HepG2 (cell line): ENCODE results near the gene CDKN2A. TPM values are rescaled to one million over a fixed set of nuclear protein-coding genes. Genes with fewer than 3 reads are reported as not detected.

Experiments
- ARID2 ChIP-seq: sonication (generic); formaldehyde crosslinking; IDR thresholded peaks from 2 replicates; pipeline ENCODE4 v1.8.1; 2022; ENCODE audit warnings: mild to moderate bottlenecking, missing genetic modification reagents, borderline replicate concordance
- CBX2 ChIP-seq, 2 experiments: fragments of 200-600 bp in 1 of 2; sonication (generic); formaldehyde crosslinking in 1 of 2; IDR thresholded peaks; 2 replicates each; pipeline versions ENCODE4 v1.7.0 to v1.8.1; 2018 to 2022; ENCODE audit warnings: low read depth in 2 of 2, low read length in 1 of 2, mild to moderate bottlenecking in 1 of 2, missing genetic modification reagents in 1 of 2
- ELF3 ChIP-seq: IDR thresholded peaks from 2 replicates; pipeline ENCODE4 v1.6.1; 2016; ENCODE audit warnings: missing genetic modification reagents, missing compliant biosample characterization
- HMGA1 ChIP-seq: sonication (generic); formaldehyde crosslinking; conservative IDR thresholded peaks from 2 replicates; pipeline ENCODE4 v1.4.0; 2020; ENCODE audit warnings: missing genetic modification reagents
- IRF1 ChIP-seq: sonication (generic); formaldehyde crosslinking; IDR thresholded peaks from 2 replicates; pipeline ENCODE4 v1.4.0; 2020; ENCODE audit warnings: low read depth, mild to moderate bottlenecking, missing genetic modification reagents
- LCORL ChIP-seq, 2 experiments: fragments of 450-650 bp in 1 of 2; sonication (generic) in 1 of 2; formaldehyde crosslinking in 1 of 2; IDR thresholded peaks; 2 replicates each; pipeline versions ENCODE4 v1.5.0 to v1.6.1; 2017 to 2020; ENCODE audit warnings: antibody characterized with exemption in 1 of 2, missing genetic modification reagents in 1 of 2
- MAX ChIP-seq: IDR thresholded peaks from 2 replicates; pipeline ENCODE4 v1.6.1; 2012; ENCODE audit warnings: inconsistent platforms
- MXD4 ChIP-seq: IDR thresholded peaks from 2 replicates; pipeline ENCODE4 v1.6.1; 2016; ENCODE audit warnings: mild to moderate bottlenecking, missing biosample characterization, missing genetic modification reagents
- NFIB ChIP-seq: sonication (generic); formaldehyde crosslinking; IDR thresholded peaks from 2 replicates; pipeline ENCODE4 v1.9.0; 2021; ENCODE audit warnings: missing genetic modification reagents, mild to moderate bottlenecking, borderline replicate concordance
- RFXAP ChIP-seq: sonication (generic); formaldehyde crosslinking; IDR thresholded peaks from 2 replicates; pipeline ENCODE4 v1.4.0; 2020; ENCODE audit warnings: missing genetic modification reagents, borderline replicate concordance
- SIN3B ChIP-seq: fragments of 150-350 bp; IDR thresholded peaks from 2 replicates; pipeline ENCODE4 v1.6.1; 2014; ENCODE audit warnings: low read length
- SNAPC2 ChIP-seq: sonication (generic); formaldehyde crosslinking; IDR thresholded peaks from 2 replicates; pipeline ENCODE4 v1.8.1; 2022; ENCODE audit warnings: mild to moderate bottlenecking, missing genetic modification reagents
- U2AF1 ChIP-seq: fragments of 200-400 bp; formaldehyde crosslinking; optimal IDR thresholded peaks from 2 replicates; pipeline ENCODE3; 2017; ENCODE audit warnings: mild to moderate bottlenecking, low read depth, low read length
- ZBTB38 ChIP-seq: sonication (generic); formaldehyde crosslinking; IDR thresholded peaks from 2 replicates; pipeline ENCODE4 v1.5.1; 2020; ENCODE audit warnings: mild to moderate bottlenecking, missing genetic modification reagents
- ZNF598 ChIP-seq: sonication (generic); formaldehyde crosslinking; IDR thresholded peaks from 2 replicates; pipeline ENCODE4 v1.5.1; 2020; ENCODE audit warnings: mild to moderate bottlenecking, missing genetic modification reagents, borderline replicate concordance
- ZNF660 ChIP-seq: sonication (generic); formaldehyde crosslinking; IDR thresholded peaks from 2 replicates; pipeline ENCODE4 v1.5.1; 2020; ENCODE audit warnings: mild to moderate bottlenecking, low read depth, missing genetic modification reagents, borderline replicate concordance
- polyA plus RNA-seq, 8 experiments: library from polyadenylated mRNA; depleted of rRNA in 3 of 8; stranded (reverse) in 7 of 8; unstranded in 1 of 8; fragments of >200 nt; fragmentation: Illumina TruSeq in 4 of 8; extraction: Trizol in 4 of 8; gene quantifications; 2 replicates each; pipeline versions ENCODE4 v1.2.1 to v1.2.3, GENCODE V29; 2011 to 2016; ENCODE audit warnings: low read depth in 4 of 8, missing spikeins in 1 of 8, mixed read lengths in 1 of 8; ENCODE audit not compliant: insufficient read depth in 1 of 8
- total RNA-seq, 5 experiments: library from RNA; depleted of rRNA; stranded (reverse); fragments of >200 nt; fragmentation: Illumina TruSeq; extraction: Trizol; gene quantifications; 2 replicates each; pipeline ENCODE4 v1.2.3, GENCODE V29; 2016; ENCODE audit warnings: low read depth in 1 of 5
- TF ChIP-seq, protein P1 (sequence below): sonication (generic); formaldehyde crosslinking; IDR thresholded peaks from 2 replicates; pipeline ENCODE4 v1.8.1; 2022; ENCODE audit warnings: mild to moderate bottlenecking, missing genetic modification reagents
- TF ChIP-seq, protein P2 (sequence below): sonication (generic); formaldehyde crosslinking; IDR thresholded peaks from 2 replicates; pipeline ENCODE4 v1.8.0; 2022; ENCODE audit warnings: mild to moderate bottlenecking, missing genetic modification reagents, borderline replicate concordance
- TF ChIP-seq, protein P3 (sequence below): sonication (generic); formaldehyde crosslinking; IDR thresholded peaks from 2 replicates; pipeline ENCODE4 v1.9.0; 2022; ENCODE audit warnings: missing genetic modification reagents, mild to moderate bottlenecking, borderline replicate concordance
- TF ChIP-seq, protein P4 (sequence below): IDR thresholded peaks from 2 replicates; pipeline ENCODE4 v1.6.1; 2018; ENCODE audit warnings: missing genetic modification reagents

Gene CDKN2A
- total and polyA plus RNA-seq, 2 of the 13 experiments (the other 11 are each of a cell fraction or from before 2014, with no cell fraction given) = 4.2 to 4.8 TPM

- TF ChIP-seq, protein P1, sequence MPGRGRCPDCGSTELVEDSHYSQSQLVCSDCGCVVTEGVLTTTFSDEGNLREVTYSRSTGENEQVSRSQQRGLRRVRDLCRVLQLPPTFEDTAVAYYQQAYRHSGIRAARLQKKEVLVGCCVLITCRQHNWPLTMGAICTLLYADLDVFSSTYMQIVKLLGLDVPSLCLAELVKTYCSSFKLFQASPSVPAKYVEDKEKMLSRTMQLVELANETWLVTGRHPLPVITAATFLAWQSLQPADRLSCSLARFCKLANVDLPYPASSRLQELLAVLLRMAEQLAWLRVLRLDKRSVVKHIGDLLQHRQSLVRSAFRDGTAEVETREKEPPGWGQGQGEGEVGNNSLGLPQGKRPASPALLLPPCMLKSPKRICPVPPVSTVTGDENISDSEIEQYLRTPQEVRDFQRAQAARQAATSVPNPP (CRISPR knock-in tag) = peak; percentile 47; the same call in 1 of the 2 replicates
- TF ChIP-seq, protein P2, sequence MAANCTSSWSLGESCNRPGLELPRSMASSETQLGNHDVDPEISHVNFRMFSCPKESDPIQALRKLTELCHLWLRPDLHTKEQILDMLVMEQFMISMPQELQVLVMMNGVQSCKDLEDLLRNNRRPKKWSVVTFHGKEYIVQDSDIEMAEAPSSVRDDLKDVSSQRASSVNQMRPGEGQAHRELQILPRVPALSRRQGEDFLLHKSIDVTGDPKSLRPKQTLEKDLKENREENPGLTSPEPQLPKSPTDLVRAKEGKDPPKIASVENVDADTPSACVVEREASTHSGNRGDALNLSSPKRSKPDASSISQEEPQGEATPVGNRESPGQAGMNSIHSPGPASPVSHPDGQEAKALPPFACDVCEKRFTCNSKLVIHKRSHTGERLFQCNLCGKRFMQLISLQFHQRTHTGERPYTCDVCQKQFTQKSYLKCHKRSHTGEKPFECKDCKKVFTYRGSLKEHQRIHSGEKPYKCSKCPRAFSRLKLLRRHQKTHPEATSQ = no peak
- TF ChIP-seq LCORL (IDR thresholded peaks at IDR 0.05) (no peak), LCORL (CRISPR knock-in tag; IDR thresholded peaks at IDR 0.05) (peak; percentile 30; the same call in 1 of the 2 replicates), HMGA1 (CRISPR knock-in tag) (no peak), ELF3 (CRISPR knock-in tag) (no peak), CBX2 (IDR thresholded peaks at IDR 0.05; ENCODE audit: low read depth, low read length) (no peak), CBX2 (CRISPR knock-in tag; IDR thresholded peaks at IDR 0.05; ENCODE audit: low read depth) (no peak), RFXAP (no peak), ARID2 (CRISPR knock-in tag) (0 out of 2 replicates have a peak, but pooled peaks have one; percentile 44), ZBTB38 (CRISPR knock-in tag) (0 out of 2 replicates have a peak, but pooled peaks have one; percentile 22), ZNF598 (CRISPR knock-in tag) (peak; percentile 92; the same call in 1 of the 2 replicates), MXD4 (CRISPR knock-in tag) (0 out of 2 replicates have a peak, but pooled peaks have one; percentile 11), MAX (peak; percentile 29), SNAPC2 (CRISPR knock-in tag) (no peak), IRF1 (CRISPR knock-in tag) (no peak), NFIB (CRISPR knock-in tag) (no peak), ZNF660 (no peak), SIN3B (no peak), U2AF1 (no peak)
- TF ChIP-seq, protein P3, sequence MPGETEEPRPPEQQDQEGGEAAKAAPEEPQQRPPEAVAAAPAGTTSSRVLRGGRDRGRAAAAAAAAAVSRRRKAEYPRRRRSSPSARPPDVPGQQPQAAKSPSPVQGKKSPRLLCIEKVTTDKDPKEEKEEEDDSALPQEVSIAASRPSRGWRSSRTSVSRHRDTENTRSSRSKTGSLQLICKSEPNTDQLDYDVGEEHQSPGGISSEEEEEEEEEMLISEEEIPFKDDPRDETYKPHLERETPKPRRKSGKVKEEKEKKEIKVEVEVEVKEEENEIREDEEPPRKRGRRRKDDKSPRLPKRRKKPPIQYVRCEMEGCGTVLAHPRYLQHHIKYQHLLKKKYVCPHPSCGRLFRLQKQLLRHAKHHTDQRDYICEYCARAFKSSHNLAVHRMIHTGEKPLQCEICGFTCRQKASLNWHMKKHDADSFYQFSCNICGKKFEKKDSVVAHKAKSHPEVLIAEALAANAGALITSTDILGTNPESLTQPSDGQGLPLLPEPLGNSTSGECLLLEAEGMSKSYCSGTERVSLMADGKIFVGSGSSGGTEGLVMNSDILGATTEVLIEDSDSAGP = peak; percentile 88; the same call in 1 of the 2 replicates
- TF ChIP-seq, protein P4, sequence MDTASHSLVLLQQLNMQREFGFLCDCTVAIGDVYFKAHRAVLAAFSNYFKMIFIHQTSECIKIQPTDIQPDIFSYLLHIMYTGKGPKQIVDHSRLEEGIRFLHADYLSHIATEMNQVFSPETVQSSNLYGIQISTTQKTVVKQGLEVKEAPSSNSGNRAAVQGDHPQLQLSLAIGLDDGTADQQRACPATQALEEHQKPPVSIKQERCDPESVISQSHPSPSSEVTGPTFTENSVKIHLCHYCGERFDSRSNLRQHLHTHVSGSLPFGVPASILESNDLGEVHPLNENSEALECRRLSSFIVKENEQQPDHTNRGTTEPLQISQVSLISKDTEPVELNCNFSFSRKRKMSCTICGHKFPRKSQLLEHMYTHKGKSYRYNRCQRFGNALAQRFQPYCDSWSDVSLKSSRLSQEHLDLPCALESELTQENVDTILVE = no peak
Measured at GRCh38 chr9:22008717-22009505, 14.7 kb upstream of the CDKN2A start, which contains the start of gene CDKN2B (continued).
